Activated naive CD4-positive, alpha-beta T cell (primary cell): ENCODE data around the gene CATSPERB.
"Not testable (repeated sequence)": the region's sequence is repeated elsewhere in the genome, so short reads cannot be mapped to it uniquely, and the experiment has no call there.

Experiments used
- DNase-seq, 4 experiments: peaks; one replicate each; lab custom pipeline; 2025; lab: John Stamatoyannopoulos, UW

The CATSPERB gene, protein sequence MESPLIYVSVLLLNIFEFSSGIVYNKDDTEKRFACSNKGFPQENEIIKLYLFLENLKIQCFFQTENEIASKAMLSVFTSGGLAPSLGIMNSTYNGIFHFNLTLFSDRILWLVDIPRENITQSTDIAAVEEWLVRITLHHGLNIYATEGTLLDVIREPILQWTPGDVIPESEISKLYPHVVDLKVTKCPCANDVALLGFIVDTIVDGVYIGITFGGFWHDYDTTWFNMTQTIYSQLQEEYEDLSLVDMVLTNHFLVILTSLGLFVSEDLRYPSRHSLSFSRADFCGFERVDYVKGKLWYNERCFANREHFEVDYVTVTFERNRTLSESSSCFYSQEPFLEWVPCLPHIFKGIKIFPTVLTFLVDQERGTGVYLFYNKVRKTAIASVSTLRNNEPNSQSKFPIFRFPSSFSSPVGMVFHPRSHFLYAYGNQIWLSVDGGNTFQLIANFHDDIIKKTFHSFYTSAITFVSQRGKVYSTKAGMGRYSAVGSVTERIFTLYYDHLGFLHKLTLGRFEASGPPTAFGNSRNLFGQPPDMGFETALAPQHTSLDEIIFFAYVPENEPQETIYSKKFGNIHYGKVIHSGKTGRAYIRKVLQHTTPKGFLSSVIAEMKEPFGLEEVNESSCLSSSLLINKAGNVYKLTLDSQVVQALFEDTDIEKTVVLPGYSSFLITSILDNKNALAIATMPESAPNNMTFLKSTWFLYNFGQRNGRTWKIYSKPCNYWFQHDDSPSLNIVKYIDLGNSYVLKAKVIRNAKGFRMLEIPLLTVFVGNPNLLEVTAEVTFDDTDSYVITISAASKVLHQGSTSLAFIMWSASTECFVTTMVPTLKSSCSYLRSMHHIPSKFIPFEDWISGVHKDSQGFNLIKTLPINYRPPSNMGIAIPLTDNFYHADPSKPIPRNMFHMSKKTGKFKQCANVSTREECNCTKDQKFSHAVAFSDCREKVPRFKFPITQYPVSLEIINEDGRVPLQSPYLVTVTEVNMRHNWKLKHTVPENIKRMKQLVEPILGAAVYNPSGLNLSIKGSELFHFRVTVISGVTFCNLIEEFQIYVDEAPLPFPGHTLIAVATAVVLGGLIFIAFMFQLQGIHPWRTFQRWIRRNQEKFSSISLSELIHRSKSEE

DNA sequence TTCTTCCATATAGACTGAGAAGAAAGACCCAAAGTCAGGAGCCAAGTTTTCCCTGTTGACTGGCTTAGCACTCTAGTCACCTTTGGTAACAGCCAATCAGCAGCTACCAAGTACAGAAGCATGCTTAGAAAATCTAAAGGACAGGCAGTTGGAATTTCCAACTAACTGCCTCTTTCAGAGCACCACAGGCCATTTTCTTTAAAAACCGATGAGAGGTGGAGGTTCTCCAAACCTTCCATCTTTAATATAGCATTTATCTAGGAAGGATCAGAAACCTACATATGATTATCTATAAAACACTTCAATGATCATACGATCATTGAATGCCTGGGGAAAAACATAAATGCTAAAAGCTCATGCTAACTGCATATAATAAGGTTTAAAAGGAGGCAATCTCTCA lies at the start of gene CATSPERB:
Gene CATSPERB (minus strand): TSS at position 101 of the 400 bp plus-strand sequence. CDS start 2,607 bp downstream, outside the sequence.
- DNase-seq: no peak

DNA sequence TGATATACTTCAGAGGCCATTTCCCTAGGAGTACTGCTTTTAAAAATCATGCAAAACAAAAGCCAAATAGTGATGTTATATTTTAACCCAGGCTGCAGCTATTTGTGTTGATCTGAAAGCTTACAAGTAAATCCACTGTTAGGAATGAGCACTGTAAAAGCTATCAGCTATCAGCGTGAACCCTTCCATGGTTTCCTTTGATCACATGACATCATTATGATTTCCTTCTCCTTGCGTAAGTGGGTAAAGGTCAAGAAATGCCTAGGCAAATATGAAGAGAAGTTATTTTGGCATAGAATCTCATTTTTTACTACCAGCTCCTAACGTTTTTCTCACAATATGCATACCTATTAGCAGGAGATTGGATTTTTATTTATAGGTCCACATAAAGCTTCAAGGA lies 48.6 kb upstream of the CATSPERB start:
- no peak for DNase-seq

DNA sequence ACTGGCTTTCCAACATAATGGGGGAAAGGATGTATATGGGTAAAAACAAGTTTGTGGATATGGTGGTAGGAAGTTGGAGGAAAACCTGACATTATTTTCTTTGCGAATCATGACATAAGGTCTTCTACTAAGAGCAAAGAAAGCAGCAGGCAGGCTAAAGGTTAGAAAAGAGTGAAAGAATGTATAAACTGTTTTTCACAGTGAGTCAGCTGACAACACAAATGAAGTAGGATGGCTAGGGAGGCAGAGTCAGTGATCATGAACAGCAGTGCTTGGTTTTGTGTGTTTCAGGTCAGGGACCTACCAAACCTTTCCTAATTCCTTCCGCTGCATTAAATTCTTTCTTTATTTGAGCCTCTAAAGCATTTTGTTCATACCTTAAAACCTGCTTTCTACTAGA lies 46.3 kb upstream of the CATSPERB start:
- no peak for DNase-seq

DNA sequence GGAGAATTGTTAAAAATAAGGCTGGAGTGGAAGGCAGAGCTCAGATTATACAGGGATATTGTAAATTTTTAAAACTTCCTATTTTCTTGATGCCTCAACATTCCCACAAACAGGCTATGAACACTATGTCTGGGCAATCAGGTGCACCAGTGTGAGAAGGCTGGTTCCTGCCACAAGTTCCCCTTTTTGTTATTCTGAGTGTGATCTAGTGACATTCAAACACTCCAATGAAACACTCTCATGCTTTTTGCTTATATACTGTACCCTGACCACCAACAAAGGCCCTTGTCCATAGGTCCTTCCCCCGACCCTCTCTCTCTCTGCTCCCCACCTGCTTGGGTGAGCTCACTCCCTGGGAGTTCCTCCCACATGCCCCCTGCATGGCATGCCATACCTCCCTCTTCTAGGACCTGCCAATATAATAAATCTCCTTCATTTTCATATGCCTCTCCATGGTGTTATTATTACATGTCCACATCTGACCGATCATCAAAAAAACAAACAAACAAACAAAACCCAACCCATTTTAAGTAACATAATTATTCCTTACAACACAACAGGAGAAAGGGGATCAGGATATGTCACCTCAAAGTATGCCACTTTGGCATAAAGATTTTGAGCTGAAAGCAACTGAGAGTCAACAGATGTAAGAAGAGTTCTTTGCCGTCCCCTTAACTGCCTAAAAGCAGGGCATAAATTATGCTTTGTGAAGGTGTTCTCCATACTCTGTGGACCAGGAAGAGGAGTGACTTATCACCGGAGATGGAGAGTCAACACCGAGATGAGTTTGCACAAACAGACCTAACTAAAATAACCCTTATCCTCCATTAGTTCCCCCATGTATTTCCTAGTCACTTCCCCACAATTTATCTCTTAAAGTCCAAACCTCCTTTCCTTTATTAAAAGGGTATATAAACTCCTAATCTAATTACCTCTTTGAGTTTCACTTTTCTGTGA lies 42.5 kb upstream of the CATSPERB start:
- no peak for DNase-seq

DNA sequence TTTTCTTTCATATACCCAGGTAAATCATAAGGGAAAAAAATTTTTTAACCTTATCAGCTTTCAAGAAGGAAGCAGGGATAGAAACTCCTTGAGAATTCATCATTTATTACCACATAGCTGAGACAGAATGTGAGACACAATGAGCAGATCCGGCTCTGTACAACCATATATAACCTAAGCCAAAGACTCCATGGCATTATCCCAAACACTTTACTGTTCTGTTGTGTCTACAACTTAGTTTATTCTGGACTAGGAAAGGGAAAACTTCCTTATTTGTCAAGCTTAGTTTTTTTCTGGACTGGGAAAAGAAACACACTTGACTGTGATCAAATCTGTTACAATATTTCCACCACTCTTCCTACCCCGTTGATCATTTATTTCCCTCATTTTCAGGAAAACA lies 38.3 kb upstream of the CATSPERB start:
- no peak for DNase-seq

DNA sequence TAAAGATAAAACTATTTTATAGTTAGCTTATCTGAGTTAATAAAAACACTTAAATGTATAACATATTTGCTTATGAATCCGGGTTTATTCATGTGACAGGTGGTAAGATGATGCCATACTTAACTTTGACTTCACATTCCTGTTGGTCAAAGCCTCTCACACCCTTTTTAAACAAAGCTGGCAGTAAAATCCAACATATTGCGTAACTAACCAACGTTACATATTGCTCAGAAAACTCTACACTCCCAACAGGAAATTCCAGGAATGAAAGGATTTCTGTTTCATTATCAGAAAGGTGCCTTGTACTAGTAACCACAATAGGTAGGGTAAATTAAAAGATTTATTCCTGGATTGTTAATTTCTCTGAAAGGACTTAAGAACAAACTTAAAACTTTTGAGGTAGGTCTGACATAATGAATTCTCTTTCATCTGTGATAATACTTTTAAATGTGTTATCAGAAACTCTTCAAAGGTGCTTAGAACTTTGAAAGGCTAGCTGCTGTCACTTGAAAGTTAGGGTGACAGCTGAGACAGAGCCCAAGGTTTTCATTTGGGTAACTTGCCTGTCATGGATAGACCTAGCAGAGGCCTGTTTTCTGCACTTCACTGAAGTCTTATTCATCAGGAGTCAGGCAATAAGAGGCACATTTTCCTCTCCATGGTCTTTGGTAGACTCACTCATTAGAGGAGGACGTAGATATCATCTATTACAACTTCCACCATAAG lies 23.8 kb upstream of the CATSPERB start:
- no peak for DNase-seq

DNA sequence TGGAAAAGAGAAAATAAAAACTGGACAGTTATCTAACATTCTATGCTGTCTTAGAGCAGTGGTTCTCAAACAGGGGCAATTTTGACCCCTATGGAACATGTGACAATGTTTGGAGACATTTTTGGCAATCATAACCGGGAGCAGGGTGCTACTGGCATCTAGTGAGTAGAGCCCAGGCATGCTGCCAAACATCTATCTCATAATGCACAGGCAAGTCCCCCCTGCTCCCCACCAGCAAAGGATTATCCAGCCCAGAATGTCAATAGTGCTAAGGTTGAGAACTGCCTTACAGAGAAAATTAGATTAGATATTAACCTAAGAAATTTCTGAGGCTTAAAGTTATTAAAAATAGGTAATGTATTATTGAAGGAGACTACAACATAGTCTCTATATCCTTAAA lies 22.9 kb upstream of the CATSPERB start:
- DNase-seq: no peak

DNA sequence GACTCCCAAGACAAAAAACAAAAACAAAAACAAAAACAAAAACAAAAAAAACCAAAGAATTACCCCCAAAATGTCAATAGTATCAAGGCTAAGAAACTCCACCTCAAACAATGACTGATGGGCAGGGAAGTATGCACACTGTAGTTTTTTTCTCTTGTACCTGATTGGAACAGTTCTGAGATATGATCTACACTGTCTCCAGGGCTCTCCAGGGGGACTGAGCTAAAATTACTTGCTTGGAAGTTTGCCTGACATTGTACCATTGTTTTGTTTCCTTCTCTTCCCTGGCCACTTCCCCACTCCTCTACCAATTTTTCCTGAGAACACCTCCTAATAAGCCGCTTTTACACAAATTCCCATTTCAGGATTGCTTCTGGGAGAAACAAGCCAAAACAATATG lies 22.3 kb upstream of the CATSPERB start:
- no peak for DNase-seq

DNA sequence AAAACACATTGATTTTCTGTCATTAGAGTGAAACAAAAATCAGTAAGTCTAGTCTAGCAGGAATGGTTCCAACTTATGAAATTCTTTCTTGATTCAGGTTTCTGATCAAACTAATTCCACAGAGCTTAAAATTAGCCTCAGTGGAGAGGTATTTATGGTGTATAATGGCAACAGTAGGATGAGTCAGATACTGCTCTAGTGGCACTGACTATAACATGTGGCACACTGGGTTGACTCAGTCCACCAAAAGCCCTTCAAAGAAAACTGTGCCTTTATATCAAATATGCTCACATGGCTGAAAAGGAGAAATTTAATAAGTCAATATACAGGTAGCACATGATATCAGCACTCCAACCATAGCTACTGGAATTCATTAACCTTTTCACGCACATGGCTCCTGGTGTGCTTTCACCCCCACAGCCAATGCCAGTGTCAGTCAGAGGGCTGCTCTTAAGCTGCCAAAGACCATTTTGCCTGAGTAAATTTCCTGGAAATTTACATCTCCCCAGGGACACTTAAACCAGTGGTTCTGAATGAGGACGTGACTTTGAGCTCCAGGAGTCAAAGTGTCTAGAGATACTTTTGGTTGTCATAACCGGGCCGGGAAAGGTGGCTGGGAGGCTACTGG lies 21.7 kb upstream of the CATSPERB start:
- DNase-seq: no peak

DNA sequence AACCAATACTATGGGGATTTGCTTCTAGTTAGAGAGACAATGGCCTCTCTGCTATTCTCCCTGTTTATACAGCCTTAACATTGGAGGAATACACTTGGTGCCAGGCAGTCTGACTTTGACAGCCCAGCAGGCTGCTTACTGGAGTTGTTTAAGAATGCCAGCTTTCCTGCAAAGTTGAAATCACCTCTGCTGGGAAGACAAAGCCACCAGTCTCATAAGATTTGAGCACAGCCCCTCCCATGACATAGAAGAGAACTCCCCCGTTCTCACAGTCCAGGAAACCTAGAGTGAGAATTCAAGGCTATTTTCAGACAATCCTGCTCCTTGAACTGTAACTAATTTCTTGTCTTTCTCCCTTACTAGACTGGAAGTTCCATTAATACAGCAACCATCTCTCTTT lies 21.1 kb upstream of the CATSPERB start:
- no peak for DNase-seq

DNA sequence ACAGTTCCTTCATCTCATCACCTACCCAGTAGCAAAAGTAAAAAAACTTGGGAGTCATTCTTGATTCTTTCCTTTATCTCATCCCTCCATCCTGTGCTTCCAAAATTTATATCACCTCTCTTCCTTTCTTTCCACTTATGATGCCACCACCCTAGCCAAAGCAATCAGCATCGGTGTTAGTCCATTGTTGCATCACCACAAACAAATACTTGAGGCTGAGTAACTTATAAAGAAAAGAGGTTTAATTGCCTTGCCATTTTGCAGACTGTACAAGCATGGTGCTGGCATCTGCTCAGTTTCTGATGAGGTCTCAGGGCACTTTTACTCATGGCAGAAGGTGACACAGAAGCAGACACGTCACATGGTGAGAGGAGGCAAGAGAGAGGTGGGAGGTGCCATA lies 19.8 kb upstream of the CATSPERB start:
- DNase-seq: no peak

DNA sequence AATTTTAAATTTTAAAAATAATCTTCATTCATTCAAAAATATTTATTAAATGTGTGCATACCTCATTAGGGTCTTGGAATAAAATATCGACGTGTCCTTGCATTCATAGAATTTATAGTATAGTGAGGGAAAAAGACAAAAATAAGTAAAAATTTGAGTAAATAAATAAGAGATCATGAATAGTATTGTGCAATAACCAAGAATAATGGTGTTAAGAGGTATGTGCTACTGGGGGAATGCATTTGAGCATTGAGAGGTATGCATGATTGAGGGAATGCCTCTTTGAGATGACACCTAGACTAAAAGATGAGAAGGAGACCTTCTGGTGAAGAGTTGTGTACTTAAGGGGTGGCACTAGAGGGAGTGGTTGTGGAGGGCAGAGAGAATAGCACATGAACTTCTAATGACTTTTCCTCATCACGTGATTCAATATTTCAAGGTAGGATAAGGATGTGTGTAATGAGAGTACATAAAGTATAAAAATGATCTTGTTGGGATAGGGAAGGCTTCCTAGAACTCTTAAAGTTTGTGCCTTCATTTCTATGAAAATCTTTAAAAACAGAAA lies 18.8 kb upstream of the CATSPERB start:
- no peak for DNase-seq

DNA sequence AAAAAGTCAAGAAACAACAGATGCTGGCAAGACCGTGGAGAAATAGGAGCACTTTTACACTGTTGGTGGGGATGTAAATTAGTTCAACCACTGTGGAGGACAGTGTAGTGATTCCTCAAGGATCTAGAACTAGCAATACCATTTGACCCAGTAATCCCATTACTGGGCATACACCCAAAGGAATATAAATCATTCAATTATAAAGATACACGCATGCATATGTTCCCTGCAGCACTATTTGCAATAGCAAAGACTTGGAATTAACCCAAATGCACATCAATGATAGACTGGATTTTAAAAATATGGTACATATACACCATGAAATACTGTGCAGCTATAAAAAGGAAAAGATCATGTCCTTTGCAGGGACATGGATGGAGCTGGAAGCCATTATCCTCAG lies 18.0 kb upstream of the CATSPERB start:
- no peak for DNase-seq

DNA sequence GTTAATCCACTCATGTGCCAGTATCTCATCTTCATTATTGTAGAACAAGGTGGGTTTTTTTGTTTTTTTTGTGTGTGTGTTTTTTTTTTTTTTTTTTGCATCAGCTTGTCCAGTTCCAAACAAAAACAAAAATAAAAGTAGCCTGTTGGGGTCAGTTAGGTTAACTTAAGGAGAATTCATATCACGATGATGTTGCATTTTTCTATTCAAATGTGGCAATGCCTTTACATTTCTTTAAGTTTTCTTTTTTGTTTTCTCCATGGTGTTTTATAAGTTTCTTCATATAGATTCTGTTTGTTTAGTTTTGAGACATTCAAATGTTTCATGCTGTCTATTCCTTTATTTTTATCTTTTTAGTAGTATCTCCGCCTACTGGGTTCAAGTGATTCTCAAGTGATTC lies 16.2 kb upstream of the CATSPERB start:
- no peak for DNase-seq

DNA sequence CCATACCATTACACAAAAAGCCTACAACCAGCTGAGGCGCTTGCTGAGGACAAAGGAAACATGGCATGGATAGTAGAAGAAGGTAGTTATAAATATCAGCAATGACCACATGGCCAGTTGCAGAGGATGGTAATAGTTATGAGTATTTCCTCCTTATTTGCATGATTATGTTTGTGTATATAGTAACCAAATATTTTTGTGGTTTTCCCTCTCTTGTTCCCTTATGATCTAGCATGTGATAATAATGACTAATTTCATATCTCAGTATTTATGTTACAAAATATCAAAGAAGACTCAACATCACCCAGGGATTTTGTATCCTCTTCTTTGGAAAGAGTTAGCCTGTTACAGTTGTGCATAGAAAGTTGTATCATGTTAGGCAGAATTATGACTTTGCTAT lies 13.5 kb upstream of the CATSPERB start:
- no peak for DNase-seq

DNA sequence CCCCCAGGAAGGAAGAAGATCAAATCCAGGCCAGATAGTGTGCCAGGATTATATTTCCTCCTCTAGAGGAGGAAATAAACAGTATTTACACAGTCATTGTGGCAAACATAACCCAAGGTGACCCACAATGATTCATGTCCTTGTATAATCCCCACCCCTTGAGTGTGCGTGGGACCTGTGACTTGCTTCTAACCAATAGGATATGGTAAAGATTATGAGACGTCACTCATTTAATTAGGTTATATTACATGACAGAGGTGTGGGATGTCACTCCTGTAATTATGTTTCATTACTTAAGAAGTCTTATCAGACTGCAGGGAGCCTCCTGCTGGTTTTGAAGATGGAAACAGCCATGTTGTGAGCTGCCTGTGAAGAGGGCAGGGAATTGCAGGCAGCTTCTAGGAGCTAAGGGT lies 12.2 kb upstream of the CATSPERB start:
- no peak for DNase-seq

DNA sequence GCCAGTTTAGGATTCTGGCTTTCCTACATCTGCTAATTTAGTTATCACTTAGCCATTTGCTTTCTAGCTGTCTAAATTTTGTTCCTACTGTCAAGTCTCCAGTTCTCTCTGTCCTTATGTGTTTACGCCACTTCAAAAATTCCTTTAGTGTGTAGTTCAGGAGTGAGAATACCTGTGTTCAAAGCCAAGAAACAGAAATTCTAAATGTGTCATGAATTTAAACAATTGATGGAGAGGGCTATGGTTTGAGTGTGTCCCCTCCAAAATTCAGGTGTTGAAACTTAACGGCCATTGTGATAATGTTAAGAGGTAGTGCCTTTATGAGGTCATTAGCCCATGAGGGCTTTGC lies 11.4 kb upstream of the CATSPERB start:
- no peak for DNase-seq

DNA sequence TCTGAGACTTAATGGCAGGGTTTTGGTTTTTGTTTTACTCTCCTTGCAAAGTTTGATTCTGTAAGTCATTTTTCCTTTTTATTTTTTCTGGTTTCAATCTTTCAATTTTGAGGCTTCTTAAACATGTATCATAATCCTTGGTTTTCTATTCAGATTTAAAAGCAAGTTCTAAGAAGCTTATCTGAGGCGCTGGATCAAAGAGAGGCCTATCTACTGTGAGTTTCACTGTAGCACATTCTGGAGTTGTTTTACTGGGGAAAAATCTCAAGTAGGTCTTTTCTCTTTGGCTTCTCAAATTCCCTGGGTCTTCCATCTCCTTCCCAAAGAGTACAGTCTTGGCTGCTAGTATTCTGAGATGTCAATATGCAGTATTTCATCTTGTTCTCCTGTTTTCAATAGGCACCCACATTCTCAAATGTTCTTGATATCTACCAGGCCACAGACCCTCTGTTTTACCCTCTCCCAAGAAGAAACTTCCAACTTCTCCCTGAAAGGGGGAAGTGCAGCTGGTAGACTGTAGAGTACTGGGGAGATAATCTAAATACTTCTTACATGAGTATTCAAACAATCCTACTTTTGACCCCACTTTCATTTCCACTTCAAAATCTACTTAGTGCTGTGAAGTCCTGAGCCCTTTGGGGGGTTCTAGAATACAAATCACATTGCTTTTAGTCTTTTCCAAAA lies 10.9 kb upstream of the CATSPERB start:
- DNase-seq: no peak

DNA sequence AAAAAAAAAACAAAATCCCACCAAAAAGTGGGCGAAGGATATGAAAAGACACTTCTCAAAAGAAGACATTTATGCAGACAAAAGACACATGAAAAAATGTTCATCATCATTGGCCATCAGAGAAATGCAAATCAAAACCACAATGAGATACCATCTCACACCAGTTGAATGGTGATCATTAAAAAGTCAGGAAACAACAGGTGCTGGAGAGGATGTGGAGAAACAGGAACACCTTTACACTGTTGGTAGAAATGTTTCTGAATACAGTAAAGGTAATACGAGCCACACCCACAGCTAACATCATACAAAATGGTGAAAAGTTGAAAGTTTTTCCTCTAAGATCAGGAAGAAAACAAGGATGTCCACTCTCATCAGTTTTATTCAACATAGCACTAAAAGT lies 8.0 kb upstream of the CATSPERB start:
- DNase-seq: not testable (repeated sequence)

DNA sequence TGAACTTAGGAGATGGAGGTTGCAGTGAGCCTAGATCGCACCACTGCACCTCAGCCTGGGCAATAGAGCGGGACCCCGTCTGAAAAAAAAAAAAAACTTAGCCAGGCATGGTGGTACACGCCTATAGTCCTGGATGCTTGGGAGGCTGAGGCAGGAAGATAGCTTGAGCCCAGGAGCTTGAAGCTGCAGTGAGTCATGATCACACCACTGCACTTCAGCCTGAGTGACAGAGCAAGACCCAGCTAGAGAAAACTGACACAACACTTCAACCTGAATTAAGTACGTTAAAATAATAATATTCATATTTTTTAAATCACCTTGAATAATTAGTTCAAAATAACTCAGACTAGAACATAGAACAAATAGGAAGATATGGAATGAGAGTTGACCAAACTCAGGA lies 5.7 kb upstream of the CATSPERB start:
- no peak for DNase-seq
